DOHH2 (cell line): ENCODE measurements around the gene SGTB.

Source experiments
- EZH2phosphoT487 ChIP-seq: fragments of 200-600 bp; sonication (generic); IDR thresholded peaks from 2 replicates; pipeline ENCODE4 v1.6.1; 2017; ENCODE audit warnings: borderline replicate concordance, mild to moderate bottlenecking, antibody characterized with exemption, low read length, moderate library complexity, mixed read lengths
- TF ChIP-seq, protein P1 (sequence below): fragments of 200-600 bp; sonication (generic); IDR thresholded peaks from one replicate; pipeline ENCODE4 v1.5.1; 2014; ENCODE audit warnings: antibody characterized with exemption, mild to moderate bottlenecking, low read depth, low read length; ENCODE audit not compliant: poor library complexity, severe bottlenecking

GRCh38 chr5:65728218-65728617 lies 6.3 kb upstream of the SGTB start:
- TF ChIP-seq, protein P1, sequence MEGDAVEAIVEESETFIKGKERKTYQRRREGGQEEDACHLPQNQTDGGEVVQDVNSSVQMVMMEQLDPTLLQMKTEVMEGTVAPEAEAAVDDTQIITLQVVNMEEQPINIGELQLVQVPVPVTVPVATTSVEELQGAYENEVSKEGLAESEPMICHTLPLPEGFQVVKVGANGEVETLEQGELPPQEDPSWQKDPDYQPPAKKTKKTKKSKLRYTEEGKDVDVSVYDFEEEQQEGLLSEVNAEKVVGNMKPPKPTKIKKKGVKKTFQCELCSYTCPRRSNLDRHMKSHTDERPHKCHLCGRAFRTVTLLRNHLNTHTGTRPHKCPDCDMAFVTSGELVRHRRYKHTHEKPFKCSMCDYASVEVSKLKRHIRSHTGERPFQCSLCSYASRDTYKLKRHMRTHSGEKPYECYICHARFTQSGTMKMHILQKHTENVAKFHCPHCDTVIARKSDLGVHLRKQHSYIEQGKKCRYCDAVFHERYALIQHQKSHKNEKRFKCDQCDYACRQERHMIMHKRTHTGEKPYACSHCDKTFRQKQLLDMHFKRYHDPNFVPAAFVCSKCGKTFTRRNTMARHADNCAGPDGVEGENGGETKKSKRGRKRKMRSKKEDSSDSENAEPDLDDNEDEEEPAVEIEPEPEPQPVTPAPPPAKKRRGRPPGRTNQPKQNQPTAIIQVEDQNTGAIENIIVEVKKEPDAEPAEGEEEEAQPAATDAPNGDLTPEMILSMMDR: no peak
- no peak for TF ChIP-seq EZH2phosphoT487
